HG03103 (cell line): ENCODE results near the gene CAMTA1.

ENCODE experiments used
- ATAC-seq: cut with Tn5 transposase; IDR thresholded peaks from one replicate; pipeline ENCODE4 v1.9.1; 2021; ENCODE audit warnings: low read depth; ENCODE audit not compliant: unreplicated experiment

Gene CAMTA1

DNA sequence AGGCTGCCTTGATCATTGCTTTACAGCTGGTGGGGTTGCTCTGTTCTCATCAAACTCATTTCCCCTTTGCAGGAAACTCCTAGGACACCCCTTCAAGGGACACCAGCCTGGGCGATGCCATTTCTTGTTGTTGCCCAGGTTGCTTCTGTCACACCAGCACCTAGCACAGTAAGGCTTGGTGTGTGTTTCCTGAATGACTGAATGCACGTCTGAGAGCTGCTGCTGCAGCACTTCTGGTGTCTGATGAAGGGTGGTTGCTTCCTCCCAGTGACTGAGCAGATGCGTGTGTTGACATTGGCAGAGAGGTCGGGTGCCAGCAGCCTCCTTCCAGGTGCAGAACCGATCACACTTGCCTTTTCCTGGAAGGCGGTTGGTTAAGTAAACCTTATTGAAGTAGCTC is 477.4 kb downstream of the CAMTA1 start:
- ATAC-seq: no peak

DNA sequence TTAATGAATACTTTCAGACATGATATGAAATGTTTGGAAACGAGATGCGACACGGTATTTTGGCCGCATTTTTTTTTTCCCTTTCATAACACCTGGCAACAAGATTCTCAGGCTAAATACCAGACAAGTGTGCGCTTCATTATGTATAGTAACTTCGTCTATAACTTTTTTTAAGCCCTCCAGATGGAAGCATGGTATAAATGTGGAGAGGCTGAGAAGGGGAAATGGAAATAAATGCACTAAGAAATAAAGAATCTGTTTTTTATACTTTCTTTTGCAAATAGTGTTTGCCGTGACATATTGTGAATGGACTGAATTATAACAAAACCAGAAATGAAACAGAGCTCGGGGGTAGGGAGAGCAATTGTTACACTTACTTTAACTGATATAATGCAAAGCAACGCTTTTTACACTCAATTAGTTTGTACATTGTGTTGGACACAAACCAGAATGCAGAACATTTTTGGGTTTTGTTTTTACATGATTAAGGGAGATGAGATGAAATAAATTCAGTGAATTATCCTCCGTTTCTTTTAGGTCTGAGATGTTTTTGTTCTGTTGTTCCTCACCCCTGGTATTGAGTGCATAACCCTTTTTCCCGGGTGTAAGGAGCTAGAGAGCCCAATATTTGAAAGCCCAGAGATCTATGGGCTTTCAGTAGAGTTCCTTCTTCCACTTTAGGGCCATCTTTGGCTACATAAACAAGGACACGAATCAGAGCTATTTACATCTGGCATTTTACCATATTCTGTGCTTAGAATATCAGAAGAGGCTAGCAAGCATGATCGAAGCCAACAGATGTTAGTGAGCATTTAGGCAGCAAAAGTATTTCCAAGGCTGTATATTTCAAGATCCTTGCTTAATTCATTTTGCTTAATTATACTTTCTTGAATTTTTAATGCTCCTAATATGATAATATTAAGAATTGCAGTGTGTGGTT is 478.0 kb downstream of the CAMTA1 start:
- no peak for ATAC-seq

DNA sequence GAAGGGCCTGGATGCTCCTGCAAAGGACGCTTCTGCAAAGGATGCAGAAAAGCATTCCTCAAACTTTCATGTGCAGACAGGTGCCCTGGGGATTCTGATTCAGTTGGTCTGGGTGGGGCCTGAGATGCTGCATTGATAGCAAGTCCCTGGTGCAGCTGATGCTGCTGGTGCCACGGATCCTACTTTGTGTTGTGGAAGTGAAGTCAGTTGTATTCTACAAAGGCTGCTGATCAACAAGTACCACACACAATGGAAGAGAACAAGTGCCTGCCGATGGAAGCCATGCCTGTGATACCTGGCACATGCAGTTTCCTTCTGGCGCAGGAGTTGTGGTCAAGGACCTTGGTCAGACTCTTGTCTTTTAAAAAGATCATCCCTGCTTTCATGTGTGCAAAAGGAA is 478.8 kb downstream of the CAMTA1 start:
- no peak for ATAC-seq

DNA sequence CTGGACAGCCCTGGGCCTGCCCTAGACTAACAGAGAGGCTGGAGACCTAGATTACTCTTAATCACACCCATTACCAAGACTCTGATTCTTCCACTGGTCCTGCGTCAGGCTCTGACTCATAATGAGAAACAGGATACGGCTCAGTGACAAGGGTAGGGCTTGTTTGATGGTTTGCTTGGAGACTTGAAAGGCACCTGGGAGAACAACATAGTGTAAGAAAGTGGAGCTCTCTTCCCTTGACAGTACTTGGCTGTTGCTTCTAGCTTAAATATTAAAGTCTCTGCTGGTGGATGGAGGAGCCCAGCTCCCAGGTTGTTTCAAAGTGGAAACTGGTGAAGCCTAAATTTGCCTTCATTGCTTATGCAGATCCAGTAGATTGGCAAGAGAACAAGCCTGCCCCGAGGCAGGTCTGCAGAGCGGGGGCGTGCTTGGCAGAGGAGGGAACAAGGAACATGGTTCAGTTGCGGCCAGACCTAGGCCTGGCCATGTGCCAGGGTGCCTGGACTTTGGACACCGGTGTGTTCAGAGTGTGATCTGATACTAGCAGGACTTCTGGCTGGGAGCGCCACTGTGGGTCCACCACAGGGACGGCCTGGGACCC is 480.6 kb downstream of the CAMTA1 start:
- ATAC-seq: no peak

DNA sequence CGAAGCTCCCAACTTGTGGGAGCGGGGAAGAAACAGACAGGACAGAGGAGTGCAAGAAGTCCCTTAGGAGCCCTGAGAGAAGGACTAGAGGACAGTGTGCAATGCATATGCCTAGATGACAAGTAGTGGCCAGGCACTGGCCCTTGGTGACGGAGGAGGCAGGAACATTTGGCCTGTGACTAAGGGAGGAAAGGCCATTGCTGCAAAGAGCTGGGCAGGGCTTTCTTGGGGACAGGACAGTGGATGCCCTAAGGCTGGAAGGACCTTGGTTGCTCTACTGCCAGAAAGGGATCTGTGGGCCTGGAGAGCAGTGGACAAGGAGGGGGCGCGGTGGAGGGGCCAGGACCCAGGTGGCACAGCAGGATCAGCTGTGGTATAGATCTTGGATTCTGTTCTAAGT is 481.3 kb downstream of the CAMTA1 start:
- ATAC-seq: no peak

DNA sequence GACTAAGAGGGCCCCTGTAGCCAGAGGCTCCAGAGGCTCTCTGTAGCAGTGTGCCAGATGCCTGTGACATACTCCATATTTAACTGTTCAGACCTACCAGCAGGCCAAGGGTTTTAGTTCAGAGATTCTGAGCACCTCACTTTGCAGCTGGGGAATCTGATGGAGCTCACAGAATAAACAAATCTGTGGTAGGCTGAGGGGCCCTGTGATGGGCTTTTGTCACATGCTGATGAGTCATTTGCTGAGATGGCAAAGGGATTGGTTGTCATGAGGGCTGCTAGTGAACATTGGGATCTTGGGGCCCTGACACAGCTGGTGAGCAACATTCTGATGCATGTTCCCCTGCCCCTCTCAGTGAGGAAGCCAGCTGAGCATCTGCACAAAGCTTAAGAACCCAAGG is 482.2 kb downstream of the CAMTA1 start:
- no peak for ATAC-seq

DNA sequence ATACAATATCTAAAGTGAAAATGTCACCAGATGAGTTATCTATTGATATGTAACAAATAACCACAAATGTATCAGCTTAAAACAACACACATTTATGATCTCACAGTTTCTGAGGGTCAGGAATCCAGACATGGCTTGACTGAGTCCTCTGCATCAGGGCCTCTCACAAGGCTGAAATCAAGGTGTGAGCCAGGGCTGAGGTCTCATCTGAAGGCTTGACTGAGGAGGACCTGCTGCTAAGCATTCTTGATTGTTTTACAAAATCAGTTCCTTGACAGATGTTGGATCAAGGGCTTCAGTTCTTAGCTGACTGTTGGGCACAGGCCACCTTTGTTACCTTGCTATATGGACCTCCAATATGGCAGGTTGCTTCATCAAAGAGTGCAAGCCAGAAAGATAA is 483.7 kb downstream of the CAMTA1 start:
- ATAC-seq: no peak

DNA sequence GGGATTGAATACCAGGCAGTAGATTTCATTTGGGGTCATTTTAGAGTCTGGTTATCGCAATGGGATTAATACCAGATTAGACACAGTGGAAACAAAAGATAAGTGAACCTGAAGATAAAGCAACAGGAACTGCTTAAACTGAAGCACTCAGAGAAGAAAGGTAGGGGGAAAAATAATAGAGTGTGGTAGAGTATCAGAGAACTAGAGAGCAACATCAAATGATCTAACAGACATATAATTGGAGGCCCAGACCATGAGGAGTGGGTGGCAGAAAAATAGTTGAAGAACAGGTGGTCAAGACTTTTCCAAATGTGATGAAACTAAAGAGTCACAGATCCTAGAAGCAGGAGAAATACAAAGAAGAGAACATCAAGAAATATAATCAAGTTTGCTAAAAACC is 484.3 kb downstream of the CAMTA1 start:
- no peak for ATAC-seq

DNA sequence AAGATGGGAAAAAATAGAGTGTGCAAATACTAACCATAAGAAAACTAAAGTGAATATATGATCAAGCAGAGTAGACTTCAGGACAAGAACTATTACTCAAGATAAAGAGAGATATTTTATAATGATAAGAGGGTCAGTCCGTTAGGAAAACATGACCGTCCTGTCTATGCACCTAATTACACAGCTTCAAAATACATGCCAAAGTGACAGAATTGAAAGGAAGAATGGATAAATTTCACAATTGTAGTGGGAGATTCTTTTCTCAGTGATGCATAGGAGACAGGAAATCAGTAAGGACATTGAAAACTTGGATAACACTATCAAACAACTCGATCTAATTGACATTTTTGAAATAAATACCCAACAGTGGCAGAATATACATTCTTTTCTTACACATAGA is 489.0 kb downstream of the CAMTA1 start:
- no peak for ATAC-seq

DNA sequence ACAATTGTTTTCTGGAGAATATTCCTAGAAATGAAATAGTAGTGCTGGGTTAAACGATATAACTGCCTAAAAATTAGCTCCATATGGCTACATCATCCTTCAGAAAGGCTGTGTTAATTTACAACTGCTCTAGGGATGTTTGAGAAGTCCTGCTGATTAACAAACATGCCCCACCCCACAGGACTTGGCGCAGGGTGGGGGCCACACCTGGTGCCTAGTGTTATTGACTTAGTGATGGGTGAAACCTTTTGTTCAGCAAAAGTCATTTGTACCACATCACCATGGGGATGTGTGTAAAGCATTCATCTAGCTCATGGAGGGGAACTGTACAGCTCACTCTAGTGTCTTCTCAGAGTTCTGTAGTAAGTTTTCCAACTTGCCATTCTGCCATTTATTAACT is 492.8 kb downstream of the CAMTA1 start:
- ATAC-seq: no peak

DNA sequence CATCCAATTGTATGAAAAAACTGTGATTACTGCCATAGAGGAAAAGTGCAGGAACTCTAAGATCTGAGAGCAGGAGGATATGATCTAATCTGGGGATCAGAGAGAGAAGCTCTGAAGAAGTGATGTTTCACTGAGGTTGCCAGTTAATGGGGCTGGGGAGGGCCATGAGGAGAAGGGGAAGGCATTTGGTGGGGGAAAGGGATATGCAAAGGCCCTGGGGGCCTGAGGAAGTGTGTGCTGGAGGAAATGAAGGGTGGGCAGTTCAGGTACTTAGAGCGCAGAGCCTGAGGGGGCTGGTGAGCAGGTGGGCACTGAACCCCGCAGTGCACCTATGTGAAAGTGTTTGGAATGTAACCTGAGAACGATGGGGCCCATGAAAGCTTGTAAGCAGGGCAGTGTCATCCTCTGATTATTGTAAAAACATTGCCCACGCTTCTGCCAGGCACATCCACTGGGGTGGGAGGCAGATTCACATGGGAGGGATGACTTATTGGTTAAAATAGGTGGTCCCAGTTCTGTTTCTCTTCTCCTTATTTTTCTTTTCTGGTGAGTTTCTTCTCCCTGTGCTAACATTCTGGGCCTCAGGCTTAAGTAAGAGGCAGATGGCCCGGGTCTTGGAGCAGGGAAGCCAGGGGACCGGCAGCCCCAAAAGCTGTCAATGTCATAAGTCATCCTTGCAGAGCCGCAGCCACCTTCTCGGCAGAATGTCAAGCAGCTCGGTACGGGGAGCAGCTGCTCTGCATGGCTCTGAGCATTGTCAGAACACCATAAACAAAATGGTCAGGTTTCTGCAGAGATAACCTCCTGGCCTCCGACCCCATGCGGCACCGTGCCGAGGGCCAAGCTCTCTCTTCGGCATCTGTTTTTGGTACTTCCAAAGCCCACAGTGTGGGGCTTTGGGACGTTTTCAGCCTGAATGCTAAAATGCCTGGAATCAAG is 493.8 kb downstream of the CAMTA1 start:
- no peak for ATAC-seq

DNA sequence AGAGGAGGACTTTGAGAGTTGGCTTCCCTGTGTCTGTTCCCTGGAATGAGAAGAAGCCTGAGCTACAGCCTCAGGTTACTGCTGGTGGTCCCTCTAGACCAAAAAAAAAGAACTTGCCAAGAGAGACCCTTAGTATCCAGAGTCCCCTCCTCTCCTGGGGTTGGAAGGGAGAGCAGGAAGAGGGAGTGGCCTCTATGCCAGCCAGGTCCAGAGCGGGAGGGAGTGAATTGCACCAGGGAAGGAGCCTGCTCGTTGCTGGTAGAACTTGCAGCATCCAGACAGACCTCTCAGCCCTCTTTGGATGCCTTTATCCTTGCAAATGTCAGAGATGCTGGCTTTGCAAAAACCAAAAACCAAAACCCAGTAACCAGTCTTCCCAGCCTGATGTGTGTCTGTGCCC is 494.5 kb downstream of the CAMTA1 start:
- no peak for ATAC-seq

DNA sequence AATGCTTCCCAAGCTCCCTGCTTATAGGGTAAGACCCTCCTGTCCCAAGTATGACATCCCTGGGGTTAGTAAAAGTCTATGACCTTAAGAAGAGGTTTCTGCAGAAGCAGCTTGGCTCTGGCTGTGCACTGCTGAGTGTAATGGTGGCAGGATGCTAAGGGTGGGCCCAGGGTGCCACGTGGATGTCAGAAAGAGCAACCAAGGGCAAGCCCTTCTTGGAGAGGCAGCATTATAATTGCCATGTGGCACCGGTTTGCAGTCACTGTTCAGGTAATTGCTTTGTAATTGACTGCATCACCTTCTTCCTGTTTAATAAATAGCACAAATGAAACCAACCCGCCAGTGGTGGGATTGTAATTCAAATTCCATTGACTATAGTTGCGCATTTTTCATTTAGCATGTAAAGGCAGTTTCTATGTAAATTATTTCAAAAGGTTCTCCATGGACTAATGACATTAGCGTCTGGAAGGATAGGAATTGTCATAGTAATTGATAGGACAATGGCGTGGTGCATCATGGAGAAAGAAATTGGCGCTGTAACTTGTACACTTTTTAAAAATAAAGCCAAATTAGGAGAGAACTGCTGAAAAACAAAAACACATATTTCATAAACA is 495.2 kb downstream of the CAMTA1 start:
- no peak for ATAC-seq

DNA sequence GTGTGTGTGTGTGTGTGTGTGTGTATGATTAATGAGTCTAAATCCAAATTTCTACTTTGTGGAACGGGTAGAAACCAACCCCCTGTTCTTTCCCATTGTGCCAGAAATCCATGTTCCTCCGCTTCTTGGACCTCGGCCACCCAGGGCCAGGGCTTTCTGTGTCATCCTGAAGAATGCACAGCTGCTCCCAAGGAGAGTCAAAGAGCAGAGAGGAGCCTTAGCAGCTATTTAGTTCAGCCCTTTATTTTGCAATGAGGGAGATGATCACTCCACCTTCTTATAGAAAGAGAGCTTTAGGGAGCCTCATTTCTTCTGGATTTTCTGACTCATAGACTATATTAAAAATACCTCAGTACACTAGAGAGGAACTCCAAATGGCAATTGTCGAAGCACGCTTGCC is 496.6 kb downstream of the CAMTA1 start:
- ATAC-seq: no peak

DNA sequence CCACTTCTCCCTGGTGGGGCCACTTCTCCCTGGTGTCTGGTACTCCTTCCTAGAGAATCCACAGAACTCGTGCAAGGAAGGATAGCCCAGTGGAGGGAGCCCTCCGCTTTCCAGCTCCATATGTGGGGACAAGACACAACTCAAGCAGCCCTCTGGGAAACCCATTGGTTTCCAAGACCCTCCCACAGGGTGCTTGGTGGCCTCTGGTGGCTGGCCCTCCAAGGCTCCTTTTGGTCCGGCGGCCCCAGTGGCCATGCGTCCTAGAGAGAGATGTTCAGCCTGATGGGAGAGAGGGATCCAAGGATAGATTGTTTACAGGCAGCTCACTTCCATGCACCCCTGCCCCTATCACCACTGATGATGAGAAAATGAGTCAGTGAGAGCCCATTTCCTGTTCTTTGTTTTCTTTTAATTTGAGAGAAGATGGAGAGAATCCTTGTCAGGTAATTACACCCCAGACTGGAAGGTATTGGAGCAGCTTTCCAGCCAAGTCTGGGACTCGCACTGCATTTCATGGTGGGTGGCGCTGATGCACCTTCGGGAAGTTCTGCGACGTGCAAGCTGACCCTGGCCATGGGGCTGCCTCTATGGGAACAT is 499.7 kb downstream of the CAMTA1 start:
- no peak for ATAC-seq

DNA sequence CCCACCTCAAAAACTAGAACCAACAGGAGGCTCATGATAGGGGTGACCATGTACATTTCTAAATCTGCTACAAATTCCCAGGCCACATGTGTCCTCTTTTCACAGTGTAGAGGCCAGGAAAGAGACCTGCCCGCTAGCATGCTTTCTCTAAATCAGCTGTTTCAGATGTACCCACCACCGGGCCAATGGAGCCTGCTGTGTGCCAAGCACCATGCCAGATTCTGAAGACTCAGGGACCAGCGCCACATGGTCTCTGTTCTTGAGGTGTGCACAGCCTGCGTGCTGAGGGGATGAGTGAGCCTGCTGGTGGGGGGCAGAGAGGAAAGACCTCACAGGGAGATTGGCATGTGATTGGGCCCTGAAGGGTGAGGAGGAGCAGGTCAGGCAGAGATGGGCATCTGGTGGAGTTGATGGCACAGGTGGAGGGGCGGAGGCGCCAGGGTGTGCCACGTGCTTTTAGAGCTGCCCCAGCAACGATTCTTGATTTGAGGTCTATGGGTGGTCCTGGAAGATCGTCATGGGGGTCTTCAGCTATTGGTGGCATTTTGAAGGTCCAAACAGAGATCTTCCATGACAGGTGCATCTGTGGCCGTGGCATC is 500.7 kb downstream of the CAMTA1 start:
- ATAC-seq: no peak

DNA sequence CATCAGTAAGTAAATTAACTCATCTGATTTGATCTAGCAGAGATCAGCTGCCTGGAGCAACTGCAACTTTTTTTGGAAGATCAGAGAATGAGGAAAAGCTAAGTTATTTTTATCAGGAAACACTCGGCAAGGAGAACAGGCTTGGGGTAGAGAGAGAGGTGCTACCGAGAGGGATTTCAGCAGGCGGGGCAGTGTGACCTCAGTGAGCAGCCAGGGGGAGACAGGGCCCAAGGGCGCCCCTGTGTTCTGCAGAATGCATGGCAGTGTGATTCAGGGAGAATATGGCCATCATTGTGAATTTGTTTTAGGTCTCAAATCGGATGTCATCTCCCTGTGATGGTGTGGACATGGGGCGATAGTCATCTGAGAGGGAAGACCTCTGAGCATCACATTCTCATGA is 501.8 kb downstream of the CAMTA1 start:
- ATAC-seq: no peak

DNA sequence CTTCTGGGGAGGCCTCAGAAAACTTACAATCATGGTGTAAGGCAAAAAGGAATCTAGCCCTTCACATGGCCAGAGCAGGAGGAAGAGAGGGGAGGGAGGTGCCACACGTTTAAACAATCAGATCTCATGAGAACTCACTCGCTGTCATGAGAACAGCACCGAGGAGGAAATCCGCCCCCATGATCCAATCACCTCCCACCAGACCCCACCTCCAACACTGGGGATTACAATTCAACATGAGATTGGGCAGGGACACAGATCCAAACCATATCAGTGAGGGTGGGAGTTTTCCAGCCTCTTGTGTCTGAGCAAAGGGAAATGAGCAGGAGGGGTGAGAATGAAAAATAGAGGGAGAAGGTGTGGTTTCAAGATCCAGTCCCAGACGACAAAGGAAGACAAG is 503.7 kb downstream of the CAMTA1 start:
- no peak for ATAC-seq

DNA sequence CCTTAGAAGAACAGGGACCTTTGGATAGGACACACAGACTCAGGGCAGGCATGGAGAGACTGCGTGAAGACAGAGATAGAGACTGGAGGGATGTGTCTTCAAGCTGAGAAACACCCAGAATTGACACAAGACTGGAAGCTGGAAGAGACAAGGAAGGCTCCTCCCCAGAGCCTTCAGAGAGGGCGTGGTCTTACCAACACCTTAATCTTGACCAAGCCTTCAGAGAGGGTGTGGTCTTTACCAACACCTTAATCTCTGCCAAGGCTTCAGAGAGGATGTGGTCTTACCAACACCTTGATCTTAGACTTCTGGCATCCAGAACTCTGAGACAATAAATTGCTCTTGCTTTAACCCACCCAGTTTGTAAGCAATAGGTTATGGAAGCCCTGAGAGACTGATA is 504.4 kb downstream of the CAMTA1 start:
- no peak for ATAC-seq
